Lower lobe of right lung (tissue), 2 donors: ENCODE data around the gene NOTCH1. TPM values are rescaled to one million over a fixed set of nuclear protein-coding genes. Genes with fewer than 3 reads are reported as not detected.
"Not testable (repeated sequence)": the region's sequence is repeated elsewhere in the genome, so short reads cannot be mapped to it uniquely, and the experiment has no call there.

Experiments used
- ATAC-seq, 2 donors: fragments of 200-7000 bp; cut with Tn5 transposase; one replicate each; pipeline ENCODE4 v1.9.1; 2020 to 2022; ENCODE audit warnings: mild to moderate bottlenecking in 2 of 2, moderate library complexity in 2 of 2
- DNase-seq: peaks from one replicate; pipeline ENCODE4 v3.0.0-alpha.2; 2020
- H3K27ac ChIP-seq: fragments of 200-600 bp; one replicate; pipeline ENCODE4 v1.8.0; 2022
- H3K27me3 ChIP-seq: fragments of 200-600 bp; one replicate; pipeline ENCODE4 v1.8.0; 2022; ENCODE audit warnings: low read depth
- H3K36me3 ChIP-seq: fragments of 200-600 bp; one replicate; pipeline ENCODE4 v1.8.0; 2022; ENCODE audit warnings: mild to moderate bottlenecking
- H3K4me1 ChIP-seq: fragments of 200-600 bp; one replicate; pipeline ENCODE4 v1.8.0; 2022
- H3K4me3 ChIP-seq: fragments of 200-600 bp; one replicate; pipeline ENCODE4 v1.8.0; 2022; ENCODE audit warnings: mild to moderate bottlenecking
- H3K9me3 ChIP-seq: fragments of 200-600 bp; one replicate; pipeline ENCODE4 v1.8.0; 2022
- intact Hi-C: fragments of 100-400 bp; cut with DNase I; formaldehyde crosslinking; loops from one replicate; pipeline ENCODE4 v1.11.0; 2022
- total RNA-seq: library from RNA; stranded (reverse); fragmentation: NEBNext Ultra II Directional; extraction: Animal tissue kit (Norgen Biotek cat#: 25700); gene quantifications from one replicate; pipeline ENCODE4 v1.2.1, GENCODE V29; 2021
- TF ChIP-seq, protein P1 (sequence below): fragments of 200-600 bp; IDR thresholded peaks from one replicate; pipeline ENCODE4 v1.8.0; 2022; ENCODE audit warnings: antibody characterized with exemption, mild to moderate bottlenecking
- donor health status: DM: no; HTN: yes; CAD: no; lungs with severe emphysema.

The NOTCH1 gene
- total RNA-seq, 1 donor from 2014 or later = 91.4 TPM

DNA sequence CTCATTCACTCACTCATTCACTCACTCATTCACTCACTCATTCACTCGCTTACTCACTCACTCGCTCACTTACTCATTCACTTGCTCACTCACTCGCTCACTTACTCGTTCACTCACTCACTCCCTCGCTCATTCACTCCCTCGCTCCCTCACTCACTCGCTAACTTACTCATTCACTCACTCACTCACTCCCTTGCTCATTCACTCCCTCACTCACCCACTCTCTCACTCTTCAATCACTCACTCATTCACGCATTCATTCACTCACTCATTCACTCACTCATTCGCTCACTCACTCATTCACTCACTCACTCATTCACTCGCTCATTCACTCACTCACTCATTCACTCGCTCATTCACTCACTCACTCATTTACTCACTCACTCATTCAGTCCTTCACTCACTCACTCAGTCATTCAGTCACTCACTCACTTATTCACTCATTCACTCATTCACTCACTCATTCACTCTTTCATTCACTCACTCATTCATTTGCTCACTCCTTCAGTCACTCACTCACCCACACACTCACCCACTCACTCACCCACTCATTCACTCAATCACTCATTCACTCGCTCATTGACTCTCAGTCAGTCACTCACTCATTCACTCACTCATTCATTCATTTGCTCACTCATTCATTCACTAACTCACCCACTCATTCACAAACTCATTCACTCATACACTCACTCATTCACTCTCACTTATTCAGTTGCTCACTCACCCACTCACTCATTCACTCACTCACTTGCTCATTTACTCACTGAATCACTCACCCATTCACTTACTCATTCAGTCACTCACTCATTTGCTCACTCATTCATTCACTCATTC is 36.0 kb upstream of the NOTCH1 start:
- intact Hi-C loops = no loop called here
- Histone ChIP-seq H3K27ac (no peak overlapping the region), H3K4me1 (peaks cover 24% of the 10 kb centered on the region), H3K9me3 (no peaks in the 10 kb centered on the region), H3K4me3 (no peak overlapping the region), H3K36me3 (no peaks in the 10 kb centered on the region), H3K27me3 (no peaks in the 10 kb centered on the region)
- ATAC-seq (no peak), DNase-seq (no peak)
- TF ChIP-seq, protein P1, sequence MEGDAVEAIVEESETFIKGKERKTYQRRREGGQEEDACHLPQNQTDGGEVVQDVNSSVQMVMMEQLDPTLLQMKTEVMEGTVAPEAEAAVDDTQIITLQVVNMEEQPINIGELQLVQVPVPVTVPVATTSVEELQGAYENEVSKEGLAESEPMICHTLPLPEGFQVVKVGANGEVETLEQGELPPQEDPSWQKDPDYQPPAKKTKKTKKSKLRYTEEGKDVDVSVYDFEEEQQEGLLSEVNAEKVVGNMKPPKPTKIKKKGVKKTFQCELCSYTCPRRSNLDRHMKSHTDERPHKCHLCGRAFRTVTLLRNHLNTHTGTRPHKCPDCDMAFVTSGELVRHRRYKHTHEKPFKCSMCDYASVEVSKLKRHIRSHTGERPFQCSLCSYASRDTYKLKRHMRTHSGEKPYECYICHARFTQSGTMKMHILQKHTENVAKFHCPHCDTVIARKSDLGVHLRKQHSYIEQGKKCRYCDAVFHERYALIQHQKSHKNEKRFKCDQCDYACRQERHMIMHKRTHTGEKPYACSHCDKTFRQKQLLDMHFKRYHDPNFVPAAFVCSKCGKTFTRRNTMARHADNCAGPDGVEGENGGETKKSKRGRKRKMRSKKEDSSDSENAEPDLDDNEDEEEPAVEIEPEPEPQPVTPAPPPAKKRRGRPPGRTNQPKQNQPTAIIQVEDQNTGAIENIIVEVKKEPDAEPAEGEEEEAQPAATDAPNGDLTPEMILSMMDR = no peak

DNA sequence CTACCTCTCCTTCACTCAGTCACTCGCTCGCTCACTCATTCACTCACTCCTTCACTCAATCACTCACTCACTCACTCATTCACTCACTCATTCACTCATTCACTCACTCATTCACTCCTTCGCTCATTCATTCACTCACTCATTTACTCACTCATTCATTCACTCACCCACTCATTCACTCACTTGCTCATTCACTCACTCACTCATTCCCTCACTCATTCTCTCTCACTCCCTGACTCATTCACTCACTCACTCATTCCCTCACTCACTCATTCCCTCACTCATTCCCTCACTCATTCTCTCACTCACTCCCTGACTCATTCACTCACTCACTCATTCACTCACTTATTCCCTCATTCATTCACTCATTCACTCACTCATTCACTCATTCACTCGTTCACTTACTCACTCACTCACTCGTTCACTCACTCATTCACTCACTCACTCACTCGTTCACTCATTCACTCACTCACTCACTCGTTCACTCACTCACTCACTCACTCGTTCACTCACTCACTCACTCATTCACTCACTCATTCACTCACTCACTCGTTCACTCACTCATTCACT is 33.9 kb upstream of the NOTCH1 start:
- H3K27me3 ChIP-seq, H3K4me3 ChIP-seq, ATAC-seq, intact Hi-C loops, H3K27ac ChIP-seq, H3K36me3 ChIP-seq, DNase-seq, H3K9me3 ChIP-seq: not testable (repeated sequence)
- H3K4me1 ChIP-seq = peaks cover 12% of the 10 kb centered on the region

DNA sequence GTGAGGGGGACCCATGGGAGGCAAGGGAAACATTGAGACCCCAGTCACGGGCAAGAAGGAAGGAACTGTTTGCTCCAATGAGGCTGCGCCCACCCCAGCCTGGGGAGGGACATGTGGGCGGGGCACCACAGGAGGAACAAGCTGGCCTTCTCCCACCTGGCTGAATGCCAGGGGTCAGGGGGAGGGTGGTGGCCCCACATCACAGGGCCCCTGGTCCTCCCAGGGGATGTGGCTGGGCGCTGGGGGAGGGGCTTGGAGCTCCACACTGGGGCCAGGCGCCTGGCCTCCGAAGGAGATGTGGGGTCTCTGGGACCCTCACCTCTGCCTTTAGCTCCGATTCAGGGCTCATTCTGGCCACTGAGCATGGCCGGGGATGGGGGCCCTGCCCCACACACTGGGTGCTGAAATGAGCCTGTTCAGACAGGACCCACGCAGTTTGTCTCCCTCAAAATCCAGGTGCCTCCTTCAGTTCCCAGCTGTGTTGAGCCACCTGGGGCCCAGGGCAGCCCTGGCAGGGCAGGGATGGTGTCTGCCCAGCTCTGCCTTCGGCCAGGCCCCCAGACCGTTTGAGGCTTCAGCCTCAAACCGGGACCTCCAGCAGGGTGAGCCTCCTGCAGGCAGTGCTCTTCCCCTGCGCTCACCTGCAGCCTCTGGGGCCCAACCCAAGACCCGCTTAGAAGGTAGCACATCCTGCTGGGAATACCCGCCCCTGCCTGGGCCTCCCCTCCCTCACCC is 33.2 kb upstream of the NOTCH1 start:
- Histone ChIP-seq H3K4me1 (peaks cover 9% of the 10 kb centered on the region), H3K27ac (no peak overlapping the region), H3K27me3 (no peaks in the 10 kb centered on the region), H3K36me3 (no peaks in the 10 kb centered on the region), H3K9me3 (no peaks in the 10 kb centered on the region), H3K4me3 (no peak overlapping the region)
- ATAC-seq (peak; percentile 20 to 47), DNase-seq (no peak)
- TF ChIP-seq, protein P1 = no peak
- intact Hi-C loops = no loop called here

DNA sequence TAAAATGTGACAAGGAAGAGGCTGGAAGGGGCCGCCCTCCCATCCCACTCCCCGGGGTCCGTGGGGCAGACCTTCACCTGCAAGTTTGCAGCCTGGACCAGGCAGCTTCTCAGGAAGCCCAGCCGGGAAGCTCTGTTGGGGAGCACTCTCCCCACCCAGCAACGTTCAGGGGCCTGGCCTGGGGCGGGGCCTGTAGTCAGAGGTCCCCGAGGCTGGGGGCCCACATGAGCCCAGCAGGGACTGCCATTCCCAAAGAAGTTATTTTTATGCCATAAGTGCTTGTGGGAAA is 32.7 kb upstream of the NOTCH1 start:
- Histone ChIP-seq H3K27me3 (no peaks in the 10 kb centered on the region), H3K9me3 (no peaks in the 10 kb centered on the region), H3K4me1 (peaks cover 9% of the 10 kb centered on the region), H3K4me3 (no peak overlapping the region), H3K36me3 (no peaks in the 10 kb centered on the region), H3K27ac (no peak overlapping the region)
- intact Hi-C loops = no loop called here
- TF ChIP-seq, protein P1 = no peak
- no peak for DNase-seq
- ATAC-seq = peak; percentile 6 to 9

DNA sequence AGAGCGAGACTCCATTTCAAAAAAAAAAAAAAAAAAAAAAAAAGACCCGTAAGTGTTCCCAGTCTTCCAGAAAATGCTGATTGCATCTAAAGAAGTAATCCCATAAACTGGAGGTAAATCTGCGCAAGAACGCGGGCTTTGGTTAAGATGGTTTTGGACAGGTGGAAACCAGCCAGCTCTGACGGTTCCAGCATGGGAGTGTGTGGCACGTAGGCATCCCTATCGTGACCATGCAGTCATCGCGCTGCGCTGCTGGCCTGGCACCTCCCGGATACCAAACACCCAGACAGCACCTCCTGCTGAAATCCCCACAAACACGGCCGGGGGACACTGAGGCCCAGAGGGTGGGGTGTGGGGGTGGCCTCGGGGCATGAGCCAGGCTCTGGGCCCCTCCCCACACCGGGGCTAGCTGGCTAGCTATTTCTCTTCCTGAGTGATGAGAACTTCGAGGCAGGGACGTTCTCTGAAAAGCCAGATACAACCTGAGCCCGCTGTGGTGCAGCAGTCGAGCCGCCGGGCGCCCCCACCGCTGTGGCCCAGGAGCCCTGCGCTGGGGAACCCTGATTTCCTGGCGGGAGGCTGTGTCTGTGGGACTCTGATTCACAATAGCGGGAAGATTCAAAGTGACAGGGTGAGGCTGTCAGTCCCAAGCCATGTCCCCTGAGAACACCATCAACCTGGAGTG is 32.2 kb upstream of the NOTCH1 start:
- DNase-seq = no peak
- Histone ChIP-seq H3K27me3 (no peaks in the 10 kb centered on the region), H3K36me3 (no peaks in the 10 kb centered on the region), H3K27ac (no peak overlapping the region), H3K4me3 (no peak overlapping the region), H3K9me3 (no peaks in the 10 kb centered on the region), H3K4me1 (peaks cover 9% of the 10 kb centered on the region)
- TF ChIP-seq, protein P1 = no peak
- intact Hi-C loops = no loop called here
- ATAC-seq = no peak
